Measurements from ENCODE around the gene ALG11.
A peak's percentile ranks its signal among the peaks of the same experiment; 100 is the strongest.
"Not testable (repeated sequence)": the region's sequence is repeated elsewhere in the genome, so short reads cannot be mapped to it uniquely, and the experiment has no call there.

Gene ALG11, protein sequence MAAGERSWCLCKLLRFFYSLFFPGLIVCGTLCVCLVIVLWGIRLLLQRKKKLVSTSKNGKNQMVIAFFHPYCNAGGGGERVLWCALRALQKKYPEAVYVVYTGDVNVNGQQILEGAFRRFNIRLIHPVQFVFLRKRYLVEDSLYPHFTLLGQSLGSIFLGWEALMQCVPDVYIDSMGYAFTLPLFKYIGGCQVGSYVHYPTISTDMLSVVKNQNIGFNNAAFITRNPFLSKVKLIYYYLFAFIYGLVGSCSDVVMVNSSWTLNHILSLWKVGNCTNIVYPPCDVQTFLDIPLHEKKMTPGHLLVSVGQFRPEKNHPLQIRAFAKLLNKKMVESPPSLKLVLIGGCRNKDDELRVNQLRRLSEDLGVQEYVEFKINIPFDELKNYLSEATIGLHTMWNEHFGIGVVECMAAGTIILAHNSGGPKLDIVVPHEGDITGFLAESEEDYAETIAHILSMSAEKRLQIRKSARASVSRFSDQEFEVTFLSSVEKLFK
- long read RNA-seq, donor 1, full-length matches to known transcripts, result 6 of 6 reads
- long read RNA-seq, donor 1, partial matches to known transcripts, result 0 of 6 reads
- long read RNA-seq, donor 1, other reads (novel, unspliced or antisense), result 0 of 6 reads
- long read RNA-seq, donor 2, transcript ALG11-202 (4 exons, 2,558 nt), result major isoform, 5 of 27 reads
- long read RNA-seq, donor 2, partial matches to known transcripts, result 18 of 27 reads
- long read RNA-seq, donor 2, other reads (novel, unspliced or antisense), result 0 of 27 reads
- long read RNA-seq, donor 3, transcript ALG11-202 (4 exons, 2,558 nt), result major isoform, 11 of 13 reads
- long read RNA-seq, donor 3, partial matches to known transcripts, result 0 of 13 reads
- long read RNA-seq, donor 3, other reads (novel, unspliced or antisense), result 0 of 13 reads
- long read RNA-seq, donor 4, full-length matches to known transcripts, result 7 of 15 reads
- long read RNA-seq, donor 4, partial matches to known transcripts, result 8 of 15 reads
- long read RNA-seq, donor 4, other reads (novel, unspliced or antisense), result 0 of 15 reads
- long read RNA-seq, donor 5, partial matches to known transcripts, result 16 of 23 reads
- long read RNA-seq, donor 5, other reads (novel, unspliced or antisense), result 0 of 23 reads
- long read RNA-seq, donor 6, transcript ALG11-202 (4 exons, 2,558 nt), result major isoform, 8 of 25 reads
- long read RNA-seq, donor 6, partial matches to known transcripts, result 12 of 25 reads
- long read RNA-seq, donor 6, other reads (novel, unspliced or antisense), result 0 of 25 reads
- long read RNA-seq, donor 7, transcript ALG11-202 (4 exons, 2,558 nt), result major isoform, 7 of 21 reads
- long read RNA-seq, donor 7, transcript ALG11-203 (2 exons, 1,404 nt), result minor isoform, 5 of 21 reads
- long read RNA-seq, donor 7, partial matches to known transcripts, result 7 of 21 reads
- long read RNA-seq, donor 7, other reads (novel, unspliced or antisense), result 0 of 21 reads
- long read RNA-seq, donor 8, transcript ALG11-202 (4 exons, 2,558 nt), result major isoform, 6 of 14 reads
- long read RNA-seq, donor 8, partial matches to known transcripts, result 6 of 14 reads
- long read RNA-seq, donor 8, other reads (novel, unspliced or antisense), result 0 of 14 reads

DNA sequence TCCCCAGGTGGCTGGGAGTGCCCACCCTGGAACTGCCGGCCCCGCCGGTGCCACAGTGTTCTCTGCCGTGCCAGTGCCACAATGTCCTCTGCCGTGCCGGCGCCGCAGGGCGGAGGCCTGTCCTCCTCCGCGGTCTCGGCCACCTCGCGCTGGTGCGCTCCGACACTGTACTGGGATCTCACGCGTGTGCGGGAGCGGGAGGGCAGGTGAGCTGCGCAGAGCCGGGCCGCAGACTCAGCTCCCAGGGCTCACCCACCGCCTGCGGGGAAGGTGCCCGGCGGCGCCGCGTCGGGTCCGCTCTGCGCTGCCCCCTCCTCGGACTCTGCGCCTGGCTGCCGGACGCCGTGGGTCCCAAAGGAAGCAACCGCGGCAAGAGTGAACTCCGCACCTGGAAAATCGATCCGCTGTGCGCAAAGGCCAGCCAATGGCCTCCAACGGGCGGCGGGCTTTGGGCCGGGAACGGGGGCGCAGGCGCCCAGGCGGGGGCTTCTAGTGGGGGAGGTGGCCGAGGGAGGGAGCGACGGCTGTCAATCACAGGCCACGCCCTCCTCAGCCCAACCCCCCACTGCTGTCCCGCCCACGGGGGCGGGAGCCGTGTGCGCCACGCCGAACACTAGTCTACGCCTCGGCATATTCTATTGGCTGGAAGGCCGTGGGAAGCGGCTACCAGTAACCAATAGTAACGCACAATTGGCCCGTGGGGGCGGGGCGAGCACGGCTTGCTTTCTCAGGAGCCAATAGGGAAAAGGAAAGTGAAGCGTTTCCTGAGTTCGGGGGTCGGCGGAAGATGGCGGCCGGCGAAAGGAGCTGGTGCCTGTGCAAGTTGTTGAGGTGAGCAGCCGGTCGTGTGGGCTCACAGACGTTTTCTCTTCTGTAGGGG is at the start of gene ALG11:
Gene ALG11, plus strand, starts transcription at position 767 of the 880 bp plus-strand sequence. Its CDS starts 21 bp downstream, at position 788.
- peak; percentile 97 for DNase-seq

DNA sequence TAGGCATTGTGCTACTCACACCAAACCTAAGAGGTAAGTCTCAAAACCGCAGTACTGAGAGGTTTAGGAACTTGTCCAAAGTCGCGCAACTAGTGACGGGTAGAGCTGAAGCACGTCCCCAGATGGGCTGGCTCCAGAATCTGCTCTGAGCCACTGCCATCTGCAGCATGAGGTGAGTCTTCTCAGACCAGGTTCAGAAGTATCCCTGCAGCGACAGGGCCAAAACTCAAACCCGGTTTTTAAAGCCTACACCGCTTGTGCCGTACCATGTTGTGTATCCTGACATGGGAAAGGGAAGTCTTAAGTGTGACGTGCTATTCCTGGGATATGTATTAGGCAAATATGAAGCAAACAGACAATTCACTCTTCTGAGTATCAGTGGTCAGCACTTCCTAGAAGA is 46.0 kb upstream of the ALG11 start:
- no peak for DNase-seq

GRCh38 chr13:51967482-51968446 is 44.4 kb upstream of the ALG11 start:
- no peak for DNase-seq

- DNase-seq, result no peak
Observed at GRCh38 chr13:51970349-51970748, 41.8 kb upstream of the ALG11 start.

- no peak for DNase-seq
Observed at GRCh38 chr13:51971520-51972426, 40.4 kb upstream of the ALG11 start.

GRCh38 chr13:51974482-51974881 is 37.7 kb upstream of the ALG11 start:
- no peak for DNase-seq

DNA sequence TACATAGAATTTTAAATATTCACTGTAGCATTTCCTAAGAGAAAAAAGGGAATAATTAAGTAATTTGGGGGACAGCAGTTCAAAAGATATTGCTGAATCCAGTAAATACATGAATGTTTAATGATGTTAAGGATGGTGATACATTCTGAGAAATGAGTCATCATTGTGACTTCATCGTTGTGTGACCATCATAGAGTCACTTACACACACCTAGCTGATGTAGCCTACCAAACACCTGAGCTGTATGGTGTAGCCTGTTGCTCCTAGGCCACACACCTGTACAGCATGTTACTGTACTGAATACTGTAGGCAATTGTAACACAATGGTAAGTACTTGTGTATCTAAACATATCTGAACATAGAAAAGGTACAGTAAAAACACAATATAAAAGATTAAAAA is 35.8 kb upstream of the ALG11 start:
- no peak for DNase-seq

DNA sequence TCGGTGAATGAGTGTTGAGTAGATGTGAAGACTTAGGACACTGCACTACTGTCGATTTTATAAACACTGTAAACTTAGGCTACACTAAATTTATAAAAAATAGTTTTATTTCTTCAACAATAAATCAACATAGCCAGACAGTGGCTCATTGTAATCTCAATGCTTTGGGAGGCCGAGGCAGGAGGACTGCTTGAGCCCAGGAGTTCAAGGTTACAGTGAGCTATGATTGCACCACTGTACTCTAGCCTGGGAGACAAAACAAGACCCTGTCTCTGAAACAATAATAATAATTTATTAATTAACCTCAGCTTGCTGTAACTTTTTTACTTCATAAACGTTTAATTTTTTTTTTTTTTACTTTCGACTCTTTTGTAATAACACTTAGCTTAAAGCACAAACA is 35.3 kb upstream of the ALG11 start:
- DNase-seq, result no peak

GRCh38 chr13:51977625-51978024 is 34.6 kb upstream of the ALG11 start:
- DNase-seq, result no peak

GRCh38 chr13:51978796-51979556 is 33.2 kb upstream of the ALG11 start:
- no peak for DNase-seq

DNA sequence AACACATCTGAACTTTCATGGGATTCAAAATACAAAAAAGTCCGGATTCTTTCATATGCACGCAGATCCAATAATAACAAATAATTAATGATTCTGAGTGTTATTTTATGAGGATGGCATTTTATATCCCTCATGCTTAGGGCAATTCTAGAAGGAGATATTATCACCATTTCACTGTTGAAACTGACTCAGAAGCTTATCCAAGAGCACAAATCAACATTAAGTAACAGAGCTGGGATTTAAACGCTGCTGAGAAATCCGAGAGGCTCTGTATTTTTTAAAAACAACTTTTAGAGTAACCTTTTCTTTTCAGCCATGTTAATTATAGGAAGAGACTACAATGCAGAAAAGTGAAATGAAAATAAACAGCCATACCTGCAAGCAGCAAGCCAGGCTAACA is 31.3 kb upstream of the ALG11 start:
- DNase-seq, result no peak

GRCh38 chr13:51981355-51981754 is 30.8 kb upstream of the ALG11 start:
- DNase-seq, result no peak

- DNase-seq, result not testable (repeated sequence)
Observed at GRCh38 chr13:51983292-51983691, 28.9 kb upstream of the ALG11 start.

GRCh38 chr13:51984904-51985303 is 27.3 kb upstream of the ALG11 start:
- not testable (repeated sequence) for DNase-seq

DNA sequence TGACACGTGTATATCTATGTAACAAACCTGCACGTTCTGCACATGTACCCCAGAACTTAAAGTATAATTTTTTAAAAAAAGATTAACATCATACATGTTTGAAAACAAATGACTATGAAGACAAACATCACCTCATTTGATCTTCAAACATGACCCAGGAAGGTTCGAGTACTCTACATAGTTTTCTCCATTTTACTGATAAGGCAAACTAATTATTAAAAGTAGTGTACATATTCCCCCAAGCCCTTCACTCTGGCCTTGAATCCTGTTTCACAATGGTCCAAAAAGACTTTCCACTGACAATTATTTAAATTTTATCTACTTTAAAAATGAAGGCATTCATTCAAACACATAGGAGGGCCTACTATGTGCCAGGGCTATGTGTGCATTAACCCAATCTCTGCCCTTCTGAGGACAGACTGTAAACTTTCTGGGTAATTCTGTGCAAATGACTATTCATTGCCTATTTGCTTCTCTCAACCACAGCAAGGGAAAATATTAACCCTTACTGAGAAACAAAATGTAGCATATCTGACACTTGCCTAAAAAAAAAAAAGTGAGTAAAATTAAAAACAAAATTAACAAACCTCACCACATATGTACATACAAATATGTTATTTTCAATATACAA is 23.1 kb upstream of the ALG11 start:
- DNase-seq, result no peak

DNA sequence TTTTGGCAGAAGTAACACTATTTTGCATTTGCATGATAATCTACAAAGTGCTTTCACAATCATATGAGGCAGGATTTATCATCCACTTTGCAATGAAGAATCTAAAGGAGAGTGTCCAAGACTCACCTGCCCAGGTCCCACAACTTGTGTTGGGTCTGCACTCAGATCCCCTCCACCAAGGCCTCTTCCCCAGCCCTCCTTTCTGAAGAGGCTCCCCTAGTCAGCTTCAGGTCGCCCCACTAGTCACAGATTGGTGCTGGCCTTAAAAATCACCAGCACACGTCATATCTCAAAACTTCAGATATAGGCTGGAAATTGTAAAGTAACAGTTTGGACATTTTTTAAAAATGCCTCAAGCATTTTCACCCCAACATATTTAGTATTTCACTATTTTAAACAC is 18.5 kb upstream of the ALG11 start:
- no peak for DNase-seq

Data from right kidney (tissue), 9 donors.